Measurements from ENCODE around the gene CREBZF.

Gene CREBZF, protein sequence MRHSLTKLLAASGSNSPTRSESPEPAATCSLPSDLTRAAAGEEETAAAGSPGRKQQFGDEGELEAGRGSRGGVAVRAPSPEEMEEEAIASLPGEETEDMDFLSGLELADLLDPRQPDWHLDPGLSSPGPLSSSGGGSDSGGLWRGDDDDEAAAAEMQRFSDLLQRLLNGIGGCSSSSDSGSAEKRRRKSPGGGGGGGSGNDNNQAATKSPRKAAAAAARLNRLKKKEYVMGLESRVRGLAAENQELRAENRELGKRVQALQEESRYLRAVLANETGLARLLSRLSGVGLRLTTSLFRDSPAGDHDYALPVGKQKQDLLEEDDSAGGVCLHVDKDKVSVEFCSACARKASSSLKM

DNA sequence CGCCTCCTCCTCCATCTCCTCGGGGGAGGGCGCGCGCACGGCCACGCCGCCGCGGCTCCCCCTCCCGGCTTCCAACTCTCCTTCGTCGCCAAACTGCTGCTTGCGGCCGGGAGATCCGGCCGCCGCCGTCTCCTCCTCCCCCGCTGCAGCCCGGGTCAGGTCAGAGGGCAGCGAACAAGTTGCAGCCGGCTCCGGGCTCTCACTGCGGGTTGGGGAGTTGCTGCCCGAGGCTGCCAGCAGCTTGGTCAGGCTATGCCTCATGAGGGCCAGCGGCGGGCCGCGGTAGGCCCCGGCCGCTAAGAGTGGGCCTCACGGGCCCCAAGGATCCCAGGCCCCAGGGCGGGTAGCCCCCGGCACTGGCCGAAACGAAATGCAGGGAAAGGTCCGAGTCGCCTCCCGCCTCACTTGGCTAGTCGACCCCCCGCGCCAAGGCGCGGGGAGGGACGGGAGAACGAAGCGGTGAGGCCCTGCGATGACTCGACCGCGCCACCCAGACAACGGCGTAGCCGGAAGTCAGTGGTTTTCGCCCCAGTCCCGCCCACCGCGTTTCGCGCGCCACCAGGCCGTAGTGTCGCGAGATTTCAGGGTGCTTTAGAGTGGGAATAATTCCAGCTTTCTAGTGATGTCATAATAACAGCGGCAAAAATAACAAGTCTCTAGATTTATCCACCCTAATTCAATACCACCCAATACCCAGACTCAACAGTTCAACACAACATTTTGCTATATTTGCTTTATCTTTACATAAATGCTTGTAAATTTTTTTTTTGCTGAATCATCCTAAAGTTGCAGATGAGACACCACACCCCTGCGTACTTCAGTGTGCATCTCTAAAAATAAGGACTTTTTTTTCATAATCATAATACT is at the start of gene CREBZF:
Gene CREBZF, minus strand, starts transcription at position 515 of the 867 bp plus-strand sequence. Its CDS starts 254 bp downstream, at position 261.
- DNase-seq (ENCODE audit: low read depth), result peak; percentile 82

DNA sequence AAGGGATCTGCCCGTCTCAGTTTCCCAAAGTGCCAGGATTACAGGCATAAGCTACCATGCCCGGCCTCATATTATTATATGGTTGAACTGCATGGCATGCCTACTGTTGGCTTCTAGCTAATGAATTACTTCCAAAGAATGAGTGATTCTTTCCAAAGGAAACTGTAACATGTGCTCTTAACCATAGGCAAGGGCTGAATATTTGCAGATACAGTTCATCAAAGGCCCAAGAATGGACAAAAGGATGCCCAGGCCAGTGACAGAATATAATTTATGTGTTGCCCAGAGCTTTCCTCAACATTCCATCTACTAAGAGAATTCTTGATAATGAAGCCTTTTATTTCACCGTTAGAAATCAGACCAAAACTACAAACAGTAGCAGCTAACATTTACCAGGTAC is 48.0 kb upstream of the CREBZF start:
- DNase-seq (ENCODE audit: low read depth), result no peak

DNA sequence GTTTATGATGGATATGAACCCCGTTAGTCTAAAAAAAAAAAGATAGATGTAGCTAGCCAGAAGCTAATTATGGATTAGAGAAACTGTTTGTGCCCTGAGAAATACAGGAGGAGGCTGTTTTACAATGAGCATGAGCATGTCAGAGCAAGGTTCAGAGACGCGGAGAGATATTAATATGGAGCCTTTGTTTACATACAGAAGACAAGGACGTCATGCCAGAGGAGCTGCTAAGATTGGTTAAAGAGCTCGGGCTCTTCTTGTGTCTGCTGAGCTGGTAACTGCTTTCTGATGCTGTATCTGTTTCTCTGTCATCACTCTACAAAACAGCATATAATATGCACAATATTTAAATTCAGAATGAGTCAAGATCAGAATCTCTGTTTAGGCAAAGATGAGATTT is 46.0 kb upstream of the CREBZF start:
- no peak for DNase-seq (ENCODE audit: low read depth)

DNA sequence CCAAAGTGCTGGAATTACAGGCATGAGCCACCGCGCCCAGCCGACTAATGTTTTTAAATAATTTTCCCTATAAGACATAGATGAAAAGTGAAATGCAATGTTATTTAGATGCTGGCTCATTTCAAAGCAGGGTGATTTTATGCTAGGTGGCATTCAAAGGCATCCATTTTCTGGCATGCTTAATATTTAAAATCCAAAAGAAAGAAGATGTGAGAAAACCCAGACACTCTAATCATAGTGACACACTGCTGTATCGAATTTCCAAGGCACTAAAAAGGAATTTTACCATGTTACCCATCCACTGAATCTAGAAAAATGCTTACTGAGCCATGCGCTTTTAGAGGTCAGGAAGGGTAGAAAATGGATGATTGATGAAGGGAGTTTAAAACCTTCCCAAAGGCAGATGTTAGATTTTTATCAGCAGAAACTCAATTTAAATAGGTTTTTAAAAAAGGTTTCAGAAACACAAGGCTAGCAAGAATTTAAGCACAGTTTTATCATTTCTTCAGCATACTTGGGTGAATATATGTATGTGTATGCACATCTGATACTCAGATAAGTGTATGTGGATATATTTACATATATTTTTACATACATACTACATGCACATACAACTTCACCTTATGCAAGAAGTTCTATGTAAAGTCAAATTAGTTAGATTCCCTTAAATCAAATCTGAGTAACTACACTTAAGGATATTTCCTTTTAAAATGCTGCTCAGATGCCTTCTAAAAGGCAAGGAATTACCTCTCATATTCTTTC is 45.2 kb upstream of the CREBZF start:
- no peak for DNase-seq (ENCODE audit: low read depth)

DNA sequence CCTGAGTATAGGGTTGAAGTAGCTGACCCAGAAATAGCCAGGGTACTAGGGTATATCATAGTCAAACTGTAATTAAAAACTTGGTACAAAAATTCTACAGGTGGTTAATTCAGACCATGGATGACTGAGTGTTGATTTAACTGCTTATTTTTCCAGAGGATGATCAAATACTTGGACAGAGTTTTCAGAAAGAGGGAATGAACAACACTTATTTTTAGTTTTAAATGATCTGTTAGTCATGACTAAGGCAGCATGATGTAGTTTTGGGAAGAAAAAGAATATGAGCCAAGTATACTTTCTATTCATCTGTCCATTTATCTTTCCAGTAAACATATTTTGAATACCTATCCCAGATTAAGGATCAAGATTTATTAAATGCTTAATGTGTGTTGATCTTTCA is 40.9 kb upstream of the CREBZF start:
- DNase-seq (ENCODE audit: low read depth), result no peak

DNA sequence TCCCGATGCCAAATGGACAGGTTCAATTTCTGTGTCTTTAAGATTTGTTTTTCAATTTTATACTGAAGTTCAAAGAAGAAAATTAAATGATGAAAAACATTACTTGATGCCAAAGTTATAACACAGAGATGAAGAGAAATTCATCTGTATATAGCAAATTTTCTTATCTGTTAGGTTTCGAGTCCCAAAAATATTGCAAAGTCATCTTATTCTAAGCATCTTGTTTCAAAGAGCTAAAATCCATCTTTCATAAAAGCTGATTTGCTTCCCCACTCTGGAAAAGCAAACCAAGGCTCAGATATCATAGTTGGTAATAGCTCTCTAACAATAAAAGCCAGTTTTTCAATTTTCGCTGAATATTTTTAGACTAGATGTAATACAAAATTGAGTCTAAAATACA is 40.0 kb upstream of the CREBZF start:
- DNase-seq (ENCODE audit: low read depth), result no peak

DNA sequence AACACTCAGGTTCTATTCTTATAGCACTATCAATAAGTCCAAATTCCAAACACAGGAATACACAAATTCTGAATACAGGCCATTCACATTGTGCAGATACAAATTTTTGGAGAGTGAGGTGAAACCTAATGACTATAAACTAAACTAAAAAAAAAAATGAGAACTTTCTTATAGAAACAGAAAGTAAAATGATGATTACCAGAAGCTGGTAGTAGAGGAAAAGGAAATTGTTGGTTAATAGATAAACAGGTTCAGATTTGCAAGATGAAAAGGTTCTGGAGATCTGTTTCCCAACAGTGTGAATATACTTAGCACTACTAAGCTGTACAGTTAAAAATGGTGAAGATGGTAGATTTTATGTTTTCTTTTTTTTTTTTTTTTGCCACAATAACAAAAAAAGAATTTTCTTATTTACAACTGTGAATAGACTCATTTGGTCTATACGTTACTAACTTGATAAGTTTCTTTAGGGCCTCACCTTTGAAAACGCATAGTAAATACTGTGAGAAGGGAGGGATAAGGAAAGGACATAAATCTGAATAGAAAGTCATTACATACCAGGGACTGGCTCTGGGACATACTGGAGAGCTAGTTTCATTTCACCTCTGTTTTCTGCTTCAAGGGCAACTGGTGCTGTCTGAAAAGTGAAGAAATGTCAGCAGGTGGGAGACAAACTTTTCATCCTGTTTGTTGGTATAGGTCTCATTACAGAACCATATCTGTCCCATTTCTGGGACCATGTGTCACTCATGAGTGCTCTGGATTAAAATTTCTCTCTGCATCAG is 35.2 kb upstream of the CREBZF start:
- no peak for DNase-seq (ENCODE audit: low read depth)

DNA sequence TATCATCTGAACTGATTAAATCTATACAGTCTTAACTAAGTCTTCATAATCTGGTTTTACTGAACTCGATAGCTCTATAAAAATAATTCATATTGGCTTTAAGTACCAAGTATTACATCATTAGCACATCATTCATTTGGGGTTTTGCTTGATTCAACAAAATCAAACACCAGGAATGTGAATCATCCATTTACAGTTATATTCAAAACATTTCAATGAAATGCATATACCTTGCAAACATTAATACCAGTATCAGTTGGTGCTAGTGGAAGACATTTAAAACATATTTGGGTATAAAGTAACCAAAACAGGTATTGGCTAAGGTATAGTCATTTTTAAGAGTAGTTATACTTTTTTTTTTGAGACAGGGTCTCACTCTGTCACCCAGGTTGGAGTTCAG is 33.3 kb upstream of the CREBZF start:
- no peak for DNase-seq (ENCODE audit: low read depth)

DNA sequence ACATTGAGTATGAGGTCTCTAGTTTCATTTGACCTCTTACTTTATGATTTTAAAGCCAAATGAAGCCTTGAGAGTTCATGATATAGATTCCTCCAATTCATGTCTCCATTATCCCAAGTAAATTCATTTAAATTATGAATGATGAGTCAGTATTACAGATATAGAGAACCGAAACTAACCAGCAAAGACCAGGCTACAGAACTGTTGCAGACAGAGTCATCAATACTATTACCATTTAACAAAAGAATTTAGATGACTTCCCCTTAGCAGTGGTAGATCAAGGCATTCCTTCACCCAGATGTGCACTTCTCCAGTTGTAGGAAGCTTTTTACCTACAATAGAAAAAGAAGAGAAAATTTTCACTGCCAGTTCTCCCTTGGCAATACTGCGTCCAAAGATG is 32.8 kb upstream of the CREBZF start:
- DNase-seq (ENCODE audit: low read depth), result no peak

DNA sequence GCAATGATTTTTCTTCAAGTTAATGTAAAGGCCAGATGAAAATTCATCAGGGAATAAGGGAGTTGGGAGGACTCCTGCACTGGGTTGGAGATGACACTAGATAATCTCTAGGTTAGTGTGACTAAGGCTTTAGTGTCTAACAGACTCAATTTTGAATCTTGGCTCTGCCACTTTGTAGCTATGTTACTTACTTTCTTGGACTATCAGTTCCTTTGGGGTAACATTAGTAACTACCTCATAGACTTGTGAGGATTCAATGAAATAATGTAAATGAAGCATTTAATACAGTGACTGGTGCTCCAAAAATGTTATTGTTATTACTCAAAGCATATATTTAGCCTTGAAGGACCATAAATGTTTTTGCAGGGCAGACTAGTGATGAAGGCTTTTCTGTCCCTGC is 30.6 kb upstream of the CREBZF start:
- no peak for DNase-seq (ENCODE audit: low read depth)

DNA sequence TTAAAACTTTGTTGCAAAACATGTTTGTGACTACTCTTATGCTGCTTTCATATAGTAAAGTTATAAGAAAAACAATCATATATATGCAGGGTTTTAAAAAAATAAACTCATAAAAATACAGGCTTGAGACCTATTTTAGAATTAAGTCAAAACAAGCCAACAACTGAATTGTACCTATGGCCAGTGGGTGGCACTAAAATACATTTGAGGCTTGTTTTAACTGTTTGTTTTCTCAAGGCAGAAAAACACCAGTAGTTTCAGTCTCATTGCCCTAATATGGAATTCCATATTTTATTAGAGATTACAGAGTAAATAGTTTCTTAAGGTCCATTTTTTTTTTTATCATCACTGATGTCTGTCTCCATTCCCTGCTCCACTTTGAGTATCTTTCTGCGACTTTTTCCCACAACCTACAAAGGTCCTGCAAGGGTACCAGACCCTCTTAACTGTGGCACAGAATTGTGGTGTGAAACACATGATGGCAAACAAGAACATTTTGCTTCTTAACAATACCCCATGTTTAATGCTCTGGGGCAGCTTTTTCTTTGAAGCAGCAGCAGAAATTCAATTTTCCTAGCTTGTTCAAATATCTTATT is 29.6 kb upstream of the CREBZF start:
- no peak for DNase-seq (ENCODE audit: low read depth)

DNA sequence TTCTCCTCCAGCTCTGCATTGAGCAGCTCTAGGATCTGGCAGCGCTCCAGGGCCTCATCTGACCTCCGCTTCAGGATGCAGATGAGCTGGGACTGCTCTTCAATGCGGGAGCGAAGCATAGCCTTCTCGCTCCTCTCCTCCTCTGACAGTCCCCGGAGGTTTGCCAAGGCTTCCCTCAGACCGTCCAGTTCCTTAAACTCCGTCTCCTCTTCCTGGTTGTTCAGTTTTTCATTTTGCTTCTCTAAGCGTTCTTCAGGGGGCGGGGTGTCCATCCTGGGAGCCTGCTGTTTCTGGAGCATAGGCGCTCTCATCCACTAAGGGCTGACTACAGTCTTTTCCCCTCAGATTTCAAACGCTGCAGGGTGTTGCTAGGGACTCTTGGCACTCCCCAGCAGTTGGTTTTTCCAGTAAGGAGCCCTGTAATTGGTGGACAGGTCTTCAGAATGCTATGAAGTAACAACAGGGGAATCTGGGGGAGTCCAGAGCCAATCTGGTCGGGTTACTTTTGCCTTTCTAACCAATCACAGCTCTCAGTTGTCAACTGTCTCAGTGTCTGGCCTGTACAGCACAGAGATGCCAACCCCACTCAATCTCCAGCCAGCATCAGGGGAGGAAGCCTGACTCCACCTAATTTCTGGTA is 21.0 kb upstream of the CREBZF start, which contains the start of gene CCDC89:
Gene CCDC89, minus strand, starts transcription at position 376 of the 640 bp plus-strand sequence. Its CDS starts 65 bp downstream, at position 311.
- no peak for DNase-seq (ENCODE audit: low read depth)

DNA sequence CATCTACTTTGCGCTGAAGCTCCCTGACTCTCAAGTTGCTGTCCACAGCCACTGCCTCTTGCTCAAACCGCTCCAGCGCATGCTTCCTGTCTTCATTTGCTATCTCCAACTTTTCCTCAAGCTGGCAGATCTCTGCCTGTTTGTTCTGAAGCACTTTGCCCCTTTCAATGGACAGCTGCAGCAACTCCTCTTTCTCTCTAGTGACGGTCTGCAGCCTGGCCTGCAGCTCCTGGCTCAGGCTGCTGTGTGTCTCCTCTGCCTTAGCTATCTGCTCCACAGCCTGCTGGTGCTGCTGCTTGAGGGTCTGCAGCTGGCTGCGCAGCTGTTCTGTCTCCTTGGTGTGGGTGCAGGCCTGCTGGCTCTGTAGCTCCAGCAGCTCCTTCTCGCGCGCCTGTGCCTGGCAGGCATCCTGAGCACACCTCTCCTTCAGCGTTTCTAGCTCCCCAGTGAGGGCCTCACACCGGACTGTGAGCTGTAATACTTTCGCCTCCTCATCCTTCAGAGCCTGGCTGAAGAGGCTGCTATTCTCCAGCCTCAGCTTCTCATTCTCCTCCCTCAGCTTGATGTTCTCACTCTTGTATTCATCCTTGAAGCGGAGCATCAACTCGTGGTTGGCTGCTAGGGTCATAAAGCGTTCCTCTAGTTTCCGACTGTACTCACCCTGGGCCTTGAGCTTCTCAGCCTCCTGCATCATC is 20.3 kb upstream of the CREBZF start:
- no peak for DNase-seq (ENCODE audit: low read depth)

DNA sequence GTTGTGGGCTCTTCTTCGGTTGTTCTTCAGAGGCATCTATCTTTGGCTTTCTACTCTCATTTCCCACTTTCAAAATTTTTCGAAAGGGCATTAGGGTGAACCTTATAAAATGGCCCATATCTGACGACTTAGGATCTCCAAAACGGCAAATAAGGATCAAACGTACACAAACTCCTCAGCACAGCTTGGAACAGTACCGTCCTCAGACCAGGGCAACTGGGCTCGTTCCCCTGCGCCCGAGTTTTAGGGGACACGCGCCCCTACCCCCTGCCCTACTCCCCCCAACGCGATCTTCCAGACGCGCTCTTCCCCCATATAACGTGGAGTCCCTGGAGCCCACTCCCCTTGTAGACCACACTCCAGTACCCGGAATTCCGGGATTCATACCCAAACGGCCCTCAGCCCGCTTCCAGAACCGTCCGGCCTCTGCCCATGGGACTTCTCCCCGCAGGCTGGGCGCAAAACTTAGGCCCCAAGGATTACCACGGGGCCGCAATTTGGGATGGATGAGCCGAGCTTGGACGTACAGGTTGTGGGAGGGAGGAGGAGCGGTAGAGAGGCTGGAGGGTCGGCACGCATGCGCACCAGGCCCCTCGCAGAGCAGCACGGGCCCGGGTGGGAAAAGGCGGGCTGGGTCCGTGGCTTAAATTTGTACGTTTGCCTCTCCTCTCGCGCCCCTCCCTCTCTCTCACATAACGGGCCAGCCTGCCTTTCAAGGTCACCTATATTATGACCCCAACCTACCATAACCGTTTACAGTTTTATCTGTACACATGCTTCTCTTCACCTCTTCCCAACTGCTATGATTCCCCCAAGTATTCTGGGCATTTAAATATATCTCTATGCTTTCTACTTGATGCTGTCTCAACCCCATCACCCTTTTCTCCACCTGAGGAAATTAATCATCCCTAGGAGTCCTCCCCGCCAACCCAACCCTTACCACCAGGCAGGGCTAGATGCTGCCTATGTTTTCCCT is 17.7 kb upstream of the CREBZF start:
- DNase-seq (ENCODE audit: low read depth), result peak; percentile 15

DNA sequence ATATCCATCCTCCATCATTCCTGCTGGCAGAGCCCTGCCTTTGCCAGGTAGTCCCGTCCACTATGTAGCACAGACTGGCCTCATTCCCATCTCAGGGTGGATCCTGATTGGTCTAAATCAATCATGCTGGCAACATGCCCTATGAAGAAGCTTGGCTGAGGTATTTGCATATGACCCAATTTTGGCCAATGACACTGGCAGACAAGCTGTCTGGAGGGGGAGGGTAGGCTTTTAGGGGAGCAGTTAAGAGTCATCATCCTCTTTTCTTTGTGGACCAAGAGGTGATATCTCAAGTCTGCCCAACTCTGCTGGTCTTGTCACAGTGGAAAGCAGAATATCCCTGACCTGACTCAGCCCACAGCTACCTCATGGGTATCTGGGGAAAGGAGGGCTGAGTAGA is 16.0 kb upstream of the CREBZF start:
- DNase-seq (ENCODE audit: low read depth), result no peak

DNA sequence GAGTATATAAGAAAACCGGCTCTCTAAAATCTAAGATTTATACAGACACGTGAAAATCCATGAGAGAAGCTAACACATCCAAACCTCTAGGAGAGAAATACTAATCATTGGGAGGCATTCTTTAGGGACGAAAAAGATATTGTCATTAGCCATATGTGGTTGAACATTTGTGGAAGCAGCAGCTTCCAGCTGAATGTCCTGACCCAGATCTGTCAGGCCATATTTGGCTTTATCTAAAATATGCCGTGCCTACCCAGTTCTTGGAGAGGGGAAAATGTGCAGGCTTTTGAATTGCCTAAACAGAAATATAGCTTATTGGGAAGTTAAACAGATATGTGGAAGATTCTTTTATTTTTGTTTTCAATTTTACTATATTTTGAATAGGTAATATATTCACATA is 14.6 kb upstream of the CREBZF start:
- DNase-seq (ENCODE audit: low read depth), result no peak

DNA sequence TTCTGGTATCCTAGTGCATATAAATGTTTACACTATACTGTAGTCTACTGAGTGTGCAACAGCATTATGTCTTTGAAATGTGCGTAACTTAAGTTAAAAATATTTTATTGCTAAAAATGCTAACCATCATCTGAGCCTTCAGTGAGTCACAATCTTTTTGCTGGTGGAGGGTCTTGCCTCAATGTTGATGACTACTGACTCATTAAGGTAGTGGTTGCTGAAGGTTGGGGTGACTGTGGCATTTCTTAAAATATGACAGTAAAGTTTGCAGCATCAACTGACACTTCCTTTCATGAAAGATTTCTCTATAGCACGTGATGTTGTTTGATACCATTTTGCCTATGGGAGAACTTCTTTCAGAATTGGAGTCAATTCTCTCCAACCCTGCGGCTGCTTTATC is 8.5 kb upstream of the CREBZF start:
- no peak for DNase-seq (ENCODE audit: low read depth)

DNA sequence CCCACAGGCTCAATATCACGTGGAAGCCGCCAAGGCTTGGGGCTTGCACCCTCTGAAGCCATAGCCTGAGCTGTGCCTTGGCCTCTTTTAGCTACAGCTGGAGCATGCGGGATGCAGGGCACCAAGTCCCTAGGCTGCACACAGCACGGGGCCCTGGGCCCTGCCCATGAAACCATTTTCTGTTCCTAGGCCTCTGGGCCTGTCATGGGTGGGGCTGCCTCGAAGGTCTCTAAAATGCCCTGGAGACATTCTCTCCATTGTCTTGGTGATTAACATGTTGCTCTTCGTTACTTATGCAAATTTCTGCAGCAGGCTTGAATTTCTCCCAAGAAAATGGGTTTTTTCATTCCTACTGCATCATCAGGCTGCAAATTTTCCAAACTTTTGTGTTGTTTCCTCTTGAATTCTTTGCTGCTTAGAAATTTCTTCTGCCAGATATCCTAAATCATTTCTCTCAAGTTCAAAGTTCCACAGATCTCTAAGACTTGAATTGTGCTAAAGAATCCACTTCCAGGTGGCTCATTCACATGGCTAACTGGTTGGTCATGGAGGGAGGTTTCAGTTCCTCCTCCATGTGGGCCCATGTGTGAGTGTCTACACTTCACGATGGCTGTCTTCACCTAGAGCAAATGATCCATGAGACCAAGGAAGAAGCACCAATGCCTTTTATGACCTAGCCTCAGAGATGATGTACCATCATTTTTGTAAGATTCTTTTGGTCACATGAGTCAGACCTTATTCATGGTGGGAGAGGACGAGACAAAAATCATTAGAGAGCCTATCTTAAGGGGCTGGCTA is 7.4 kb upstream of the CREBZF start:
- DNase-seq (ENCODE audit: low read depth), result no peak

All from T-helper 22 cell (primary cell).